WTC11 (cell line): ENCODE results near the gene LAMC3. TPM values are rescaled to one million over a fixed set of nuclear protein-coding genes. Genes with fewer than 3 reads are reported as not detected.
"Not testable (repeated sequence)": the region's sequence is repeated elsewhere in the genome, so short reads cannot be mapped to it uniquely, and the experiment has no call there.

Experiments used
- ATAC-seq: fragments of 200-7000 bp; cut with Tn5 transposase; 2 replicates; pipeline ENCODE4 v1.10.0; 2021; ENCODE audit warnings: mild to moderate bottlenecking, moderate library complexity
- CTCF ChIA-PET: fragments of 300-600 bp; sonication (Branson Sonifier 250); formaldehyde crosslinking; loops from one replicate; lab custom pipeline; 2021; ENCODE audit warnings: antibody characterized with exemption; lab: Charles Lee
- POLR2A ChIA-PET: fragments of 350-600 bp; sonication (Branson Sonifier 250); formaldehyde crosslinking; loops from one replicate; lab custom pipeline; 2021; ENCODE audit warnings: antibody characterized with exemption; lab: Charles Lee
- DNase-seq: peaks from one replicate; pipeline ENCODE4 v3.0.0; 2021; ENCODE audit warnings: low spot score
- H3K27ac Mint-ChIP-seq: 2 replicates; pipeline ENCODE4 v1.8.0; 2021; ENCODE audit warnings: mixed read lengths
- H3K27me3 Mint-ChIP-seq: 2 replicates; pipeline ENCODE4 v1.8.0; 2021; ENCODE audit warnings: low read depth, mild to moderate bottlenecking, moderate library complexity, mixed read lengths
- H3K36me3 Mint-ChIP-seq: 2 replicates; pipeline ENCODE4 v1.8.0; 2021; ENCODE audit warnings: mixed read lengths
- H3K4me1 Mint-ChIP-seq: 2 replicates; pipeline ENCODE4 v1.8.0; 2022; ENCODE audit warnings: mixed read lengths
- H3K4me3 Mint-ChIP-seq: 2 replicates; pipeline ENCODE4 v1.8.0; 2021; ENCODE audit warnings: mild to moderate bottlenecking, moderate library complexity, mixed read lengths
- H3K9me3 Mint-ChIP-seq: 2 replicates; pipeline ENCODE4 v1.8.0; 2021; ENCODE audit warnings: mixed read lengths
- ESRRA ChIP-seq: sonication (generic); formaldehyde crosslinking; IDR thresholded peaks from 2 replicates; pipeline ENCODE4 v1.8.1; 2022; ENCODE audit warnings: mild to moderate bottlenecking, missing genetic modification reagents, borderline replicate concordance
- FOXK1 ChIP-seq: sonication (generic); formaldehyde crosslinking; IDR thresholded peaks from 2 replicates; pipeline ENCODE4 v1.8.0; 2022; ENCODE audit warnings: mild to moderate bottlenecking, moderate library complexity, missing genetic modification reagents
- FOXP1 ChIP-seq: sonication (generic); formaldehyde crosslinking; IDR thresholded peaks from 2 replicates; pipeline ENCODE4 v1.8.0; 2022; ENCODE audit warnings: missing genetic modification reagents, mild to moderate bottlenecking, moderate library complexity, borderline replicate concordance
- NFE2L1 ChIP-seq: sonication (generic); formaldehyde crosslinking; IDR thresholded peaks from 2 replicates; pipeline ENCODE4 v1.8.1; 2023; ENCODE audit warnings: missing genetic modification reagents
- ZNF121 ChIP-seq: sonication (generic); formaldehyde crosslinking; IDR thresholded peaks from 2 replicates; pipeline ENCODE4 v1.8.0; 2023; ENCODE audit warnings: missing genetic modification reagents
- ZNF219 ChIP-seq: sonication (generic); formaldehyde crosslinking; IDR thresholded peaks from 2 replicates; pipeline ENCODE4 v1.8.0; 2023; ENCODE audit warnings: missing genetic modification reagents, mild to moderate bottlenecking, borderline replicate concordance
- ZNF232 ChIP-seq: sonication (generic); formaldehyde crosslinking; IDR thresholded peaks from 2 replicates; pipeline ENCODE4 v1.8.0; 2022; ENCODE audit warnings: mild to moderate bottlenecking, missing genetic modification reagents
- ZNF317 ChIP-seq: sonication (generic); formaldehyde crosslinking; IDR thresholded peaks from 2 replicates; pipeline ENCODE4 v1.8.1; 2023; ENCODE audit warnings: low read depth, mild to moderate bottlenecking, moderate library complexity, missing genetic modification reagents, borderline replicate concordance
- ZNF416 ChIP-seq: fragments of 250-450 bp; sonication (Bioruptor Pico); IDR thresholded peaks from 2 replicates; pipeline ENCODE4 v1.9.0; 2021; ENCODE audit warnings: mild to moderate bottlenecking, inconsistent platforms
- ZNF423 ChIP-seq: fragments of 250-450 bp; sonication (Bioruptor Pico); IDR thresholded peaks from 2 replicates; pipeline ENCODE4 v2.1.2; 2022; ENCODE audit warnings: mild to moderate bottlenecking, moderate library complexity
- ZNF671 ChIP-seq: fragments of 250-450 bp; sonication (Bioruptor Pico); IDR thresholded peaks from 2 replicates; pipeline ENCODE4 v1.8.0; 2021; ENCODE audit warnings: mild to moderate bottlenecking
- total RNA-seq: library from RNA; stranded (reverse); gene quantifications from 3 replicates; pipeline ENCODE4 v1.2.3, GENCODE V29; 2021
- TF ChIP-seq, protein P1 (sequence below): sonication (generic); formaldehyde crosslinking; IDR thresholded peaks from 2 replicates; pipeline ENCODE4 v1.8.1; 2023; ENCODE audit warnings: mild to moderate bottlenecking, missing genetic modification reagents
- TF ChIP-seq, protein P2 (sequence below): sonication (generic); formaldehyde crosslinking; IDR thresholded peaks from 2 replicates; pipeline ENCODE4 v1.8.0; 2022; ENCODE audit warnings: mild to moderate bottlenecking, missing genetic modification reagents
- TF ChIP-seq, protein P3 (sequence below): sonication (generic); formaldehyde crosslinking; IDR thresholded peaks from 2 replicates; pipeline ENCODE4 v1.8.1; 2022; ENCODE audit warnings: low read depth, mild to moderate bottlenecking, moderate library complexity, missing genetic modification reagents, borderline replicate concordance
- TF ChIP-seq, protein P4 (sequence below): sonication (generic); formaldehyde crosslinking; IDR thresholded peaks from 2 replicates; pipeline ENCODE4 v1.8.0; 2023; ENCODE audit warnings: missing genetic modification reagents
- TF ChIP-seq, protein P5 (sequence below): sonication (generic); formaldehyde crosslinking; IDR thresholded peaks from 2 replicates; pipeline ENCODE4 v1.8.0; 2023; ENCODE audit warnings: mild to moderate bottlenecking, missing genetic modification reagents
- TF ChIP-seq, protein P6 (sequence below): fragments of 250-450 bp; sonication (Bioruptor Pico); IDR thresholded peaks from 2 replicates; pipeline ENCODE4 v1.8.0; 2021; ENCODE audit warnings: mild to moderate bottlenecking
- TF ChIP-seq, protein P7 (sequence below): sonication (generic); formaldehyde crosslinking; IDR thresholded peaks from 2 replicates; pipeline ENCODE4 v1.8.1; 2022; ENCODE audit warnings: missing genetic modification reagents, borderline replicate concordance

Gene LAMC3
- total RNA-seq, 1 experiment from 2014 or later = 50.9 TPM

DNA sequence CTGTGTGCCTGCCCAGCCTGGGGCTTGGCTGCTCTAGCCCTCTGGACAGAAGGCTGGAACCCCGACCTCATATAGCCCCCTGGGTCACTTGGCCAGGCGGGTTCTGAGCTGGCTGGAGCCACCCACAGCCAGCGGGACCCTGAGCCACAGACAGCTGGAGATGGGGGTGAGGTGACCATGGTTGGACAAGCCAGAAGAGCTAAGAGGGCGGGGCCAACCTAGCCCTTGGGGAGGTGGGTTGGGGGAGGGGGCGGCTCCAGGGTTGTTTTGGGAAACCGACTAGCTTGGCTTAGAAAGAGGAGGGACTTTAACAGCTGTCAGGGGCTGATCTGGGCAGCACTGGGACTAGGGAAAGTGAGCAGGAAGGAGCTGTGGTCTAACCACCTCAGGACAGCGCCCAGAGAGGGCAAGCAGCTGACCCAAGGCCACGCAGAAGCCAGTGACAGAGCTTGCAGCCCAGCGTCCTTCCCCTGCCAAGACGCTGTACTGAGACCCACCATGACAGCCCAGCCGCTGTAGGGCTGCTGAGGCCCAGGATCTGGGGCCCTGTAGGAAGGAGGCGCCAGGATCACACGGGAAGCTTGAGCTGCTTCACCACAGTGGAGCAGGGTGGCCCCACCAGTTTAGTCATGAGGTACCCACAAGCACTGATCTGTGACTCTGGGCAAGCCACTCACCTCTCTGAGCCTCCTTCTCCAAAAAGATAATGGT, 89.6 kb downstream of the LAMC3 start (continued):
- TF ChIP-seq, protein P1, sequence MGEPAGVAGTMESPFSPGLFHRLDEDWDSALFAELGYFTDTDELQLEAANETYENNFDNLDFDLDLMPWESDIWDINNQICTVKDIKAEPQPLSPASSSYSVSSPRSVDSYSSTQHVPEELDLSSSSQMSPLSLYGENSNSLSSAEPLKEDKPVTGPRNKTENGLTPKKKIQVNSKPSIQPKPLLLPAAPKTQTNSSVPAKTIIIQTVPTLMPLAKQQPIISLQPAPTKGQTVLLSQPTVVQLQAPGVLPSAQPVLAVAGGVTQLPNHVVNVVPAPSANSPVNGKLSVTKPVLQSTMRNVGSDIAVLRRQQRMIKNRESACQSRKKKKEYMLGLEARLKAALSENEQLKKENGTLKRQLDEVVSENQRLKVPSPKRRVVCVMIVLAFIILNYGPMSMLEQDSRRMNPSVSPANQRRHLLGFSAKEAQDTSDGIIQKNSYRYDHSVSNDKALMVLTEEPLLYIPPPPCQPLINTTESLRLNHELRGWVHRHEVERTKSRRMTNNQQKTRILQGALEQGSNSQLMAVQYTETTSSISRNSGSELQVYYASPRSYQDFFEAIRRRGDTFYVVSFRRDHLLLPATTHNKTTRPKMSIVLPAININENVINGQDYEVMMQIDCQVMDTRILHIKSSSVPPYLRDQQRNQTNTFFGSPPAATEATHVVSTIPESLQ = no peak
- TF ChIP-seq ESRRA = no peak
- no peak for TF ChIP-seq ZNF219
- TF ChIP-seq ZNF317 = no peak

DNA sequence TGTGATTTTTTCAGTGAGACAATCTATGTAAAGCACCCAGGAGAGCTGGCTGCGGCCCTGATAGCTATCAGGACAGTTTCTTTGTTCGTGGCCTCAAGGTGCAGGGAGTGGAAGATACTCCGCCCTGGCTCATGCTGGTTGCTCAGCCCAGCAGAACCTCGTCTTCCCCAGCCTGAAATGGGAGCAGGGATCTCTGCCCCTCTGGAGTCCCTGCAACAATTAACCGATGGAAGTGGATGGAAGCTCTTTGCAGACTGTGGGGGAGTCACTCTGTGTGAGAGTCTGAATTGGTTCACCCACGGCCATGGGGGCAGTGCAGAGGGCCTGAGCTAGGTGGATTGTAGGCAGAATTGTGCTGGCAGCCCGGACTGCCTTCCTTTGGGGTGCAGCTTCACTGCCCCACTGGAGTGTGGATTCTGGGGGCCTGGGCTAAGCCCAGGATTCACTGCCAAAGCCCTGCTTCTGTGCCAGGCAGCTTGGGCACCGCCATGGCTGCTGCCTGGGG, 90.2 kb downstream of the LAMC3 start:
- H3K4me3 Mint-ChIP-seq = peak overlapping the region; percentile 30; the same call in 1 of the 2 replicates
- H3K36me3 Mint-ChIP-seq = peaks cover 2% of the 10 kb centered on the region; the same call in 1 of the 2 replicates
- ChIA-PET CTCF (interaction anchor here (0.7 to 4.1 kb wide), 6 partner anchors 11 to 101 kb away, joined by 3 to 18 read pairs (median 5); partner anchors contain the start of gene NUP214), POLR2A (interaction anchor here (0.6 to 1.6 kb wide), 5 partner anchors 11 to 274 kb away, joined by 3 to 7 read pairs (median 3); partner anchors contain the start of gene NUP214)
- H3K27ac Mint-ChIP-seq = peak overlapping the region; percentile 96
- no peaks in the 10 kb centered on the region for H3K9me3 Mint-ChIP-seq
- ATAC-seq (no peak), DNase-seq (no peak)
- peaks cover 6% of the 10 kb centered on the region for H3K27me3 Mint-ChIP-seq
- TF ChIP-seq ESRRA (no peak), ZNF423 (no peak), FOXK1 (no peak), ZNF671 (CRISPR knock-in tag) (no peak), ZNF232 (no peak), NFE2L1 (CRISPR knock-in tag) (no peak)
- TF ChIP-seq, protein P2, sequence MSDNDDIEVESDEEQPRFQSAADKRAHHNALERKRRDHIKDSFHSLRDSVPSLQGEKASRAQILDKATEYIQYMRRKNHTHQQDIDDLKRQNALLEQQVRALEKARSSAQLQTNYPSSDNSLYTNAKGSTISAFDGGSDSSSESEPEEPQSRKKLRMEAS (CRISPR knock-in tag) = no peak
- TF ChIP-seq, protein P3, sequence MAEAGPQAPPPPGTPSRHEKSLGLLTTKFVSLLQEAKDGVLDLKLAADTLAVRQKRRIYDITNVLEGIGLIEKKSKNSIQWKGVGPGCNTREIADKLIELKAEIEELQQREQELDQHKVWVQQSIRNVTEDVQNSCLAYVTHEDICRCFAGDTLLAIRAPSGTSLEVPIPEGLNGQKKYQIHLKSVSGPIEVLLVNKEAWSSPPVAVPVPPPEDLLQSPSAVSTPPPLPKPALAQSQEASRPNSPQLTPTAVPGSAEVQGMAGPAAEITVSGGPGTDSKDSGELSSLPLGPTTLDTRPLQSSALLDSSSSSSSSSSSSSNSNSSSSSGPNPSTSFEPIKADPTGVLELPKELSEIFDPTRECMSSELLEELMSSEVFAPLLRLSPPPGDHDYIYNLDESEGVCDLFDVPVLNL (CRISPR knock-in tag) = no peak
- TF ChIP-seq, protein P4, sequence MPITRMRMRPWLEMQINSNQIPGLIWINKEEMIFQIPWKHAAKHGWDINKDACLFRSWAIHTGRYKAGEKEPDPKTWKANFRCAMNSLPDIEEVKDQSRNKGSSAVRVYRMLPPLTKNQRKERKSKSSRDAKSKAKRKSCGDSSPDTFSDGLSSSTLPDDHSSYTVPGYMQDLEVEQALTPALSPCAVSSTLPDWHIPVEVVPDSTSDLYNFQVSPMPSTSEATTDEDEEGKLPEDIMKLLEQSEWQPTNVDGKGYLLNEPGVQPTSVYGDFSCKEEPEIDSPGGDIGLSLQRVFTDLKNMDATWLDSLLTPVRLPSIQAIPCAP (CRISPR knock-in tag) = no peak
- peaks cover 66% of the 10 kb centered on the region for H3K4me1 Mint-ChIP-seq

DNA sequence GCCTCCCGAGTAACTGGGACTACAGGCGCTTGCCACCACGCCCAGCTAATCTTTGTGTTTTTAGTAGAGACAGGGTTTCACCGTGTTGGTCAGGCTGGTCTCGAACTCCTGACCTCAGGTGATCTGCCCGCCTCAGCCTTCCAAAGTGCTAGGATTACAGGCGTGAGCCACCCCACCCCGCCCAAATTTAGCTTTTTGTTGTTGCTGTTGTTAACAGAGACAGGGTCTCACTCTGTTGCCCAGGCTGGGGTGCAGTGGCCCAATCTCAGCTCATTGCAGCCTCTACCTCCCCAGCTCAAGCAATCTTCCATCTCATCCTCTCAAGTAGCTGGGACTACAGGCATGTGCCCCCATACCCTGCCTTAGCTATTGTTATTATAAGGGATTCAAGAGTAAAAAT, 90.9 kb downstream of the LAMC3 start:
- not testable (repeated sequence) for H3K27me3 Mint-ChIP-seq, H3K4me3 Mint-ChIP-seq, ATAC-seq, DNase-seq, H3K9me3 Mint-ChIP-seq, H3K36me3 Mint-ChIP-seq
- CTCF ChIA-PET = interaction anchor here (0.6 to 4.1 kb wide), 6 partner anchors 10 to 708 kb away, joined by 3 to 18 read pairs (median 6); no protein-coding TSS in a partner anchor
- peak; percentile 96 for TF ChIP-seq ZNF121 (CRISPR knock-in tag)
- POLR2A ChIA-PET = interaction anchor here (0.7 kb wide), 1 partner anchor 13 kb away, joined by 8 read pairs; no protein-coding TSS in a partner anchor
- Mint-ChIP-seq H3K27ac (peak overlapping the region; percentile 86), H3K4me1 (peaks cover 70% of the 10 kb centered on the region)

DNA sequence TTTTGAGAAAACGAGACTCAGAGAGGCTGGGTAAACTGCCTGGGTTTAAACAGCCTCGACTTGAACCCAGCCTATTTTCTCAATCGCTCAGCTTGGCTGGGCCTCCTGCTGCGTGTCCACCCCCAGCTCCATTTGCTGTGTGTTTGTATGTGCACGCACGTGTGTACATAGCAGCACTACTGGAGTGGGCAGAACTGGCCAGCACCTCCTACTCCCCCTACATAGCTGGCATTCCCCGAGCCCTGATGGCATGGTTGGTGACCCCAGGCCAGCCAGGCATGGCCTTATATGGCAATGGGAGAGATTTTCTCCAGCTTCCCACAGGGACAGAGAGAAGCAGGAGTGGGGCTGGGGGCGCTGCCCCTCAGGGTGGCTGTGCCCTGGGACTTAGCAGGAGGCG, 91.5 kb downstream of the LAMC3 start:
- Mint-ChIP-seq H3K9me3 (no peaks in the 10 kb centered on the region), H3K36me3 (peaks cover 2% of the 10 kb centered on the region; the same call in 1 of the 2 replicates), H3K4me1 (peaks cover 72% of the 10 kb centered on the region), H3K4me3 (no peak overlapping the region), H3K27ac (peak overlapping the region; percentile 86), H3K27me3 (peaks cover 5% of the 10 kb centered on the region)
- no peak for ATAC-seq
- ChIA-PET POLR2A (interaction anchor here (0.7 kb wide), 1 partner anchor 13 kb away, joined by 8 read pairs; no protein-coding TSS in a partner anchor), CTCF (interaction anchor here (0.6 to 2.4 kb wide), 4 partner anchors 9 to 707 kb away, joined by 3 to 9 read pairs (median 4); no protein-coding TSS in a partner anchor)
- DNase-seq = no peak
- TF ChIP-seq FOXP1 (CRISPR knock-in tag) (no peak), ZNF416 (CRISPR knock-in tag) (no peak), ZNF219 (no peak)
- TF ChIP-seq, protein P5, sequence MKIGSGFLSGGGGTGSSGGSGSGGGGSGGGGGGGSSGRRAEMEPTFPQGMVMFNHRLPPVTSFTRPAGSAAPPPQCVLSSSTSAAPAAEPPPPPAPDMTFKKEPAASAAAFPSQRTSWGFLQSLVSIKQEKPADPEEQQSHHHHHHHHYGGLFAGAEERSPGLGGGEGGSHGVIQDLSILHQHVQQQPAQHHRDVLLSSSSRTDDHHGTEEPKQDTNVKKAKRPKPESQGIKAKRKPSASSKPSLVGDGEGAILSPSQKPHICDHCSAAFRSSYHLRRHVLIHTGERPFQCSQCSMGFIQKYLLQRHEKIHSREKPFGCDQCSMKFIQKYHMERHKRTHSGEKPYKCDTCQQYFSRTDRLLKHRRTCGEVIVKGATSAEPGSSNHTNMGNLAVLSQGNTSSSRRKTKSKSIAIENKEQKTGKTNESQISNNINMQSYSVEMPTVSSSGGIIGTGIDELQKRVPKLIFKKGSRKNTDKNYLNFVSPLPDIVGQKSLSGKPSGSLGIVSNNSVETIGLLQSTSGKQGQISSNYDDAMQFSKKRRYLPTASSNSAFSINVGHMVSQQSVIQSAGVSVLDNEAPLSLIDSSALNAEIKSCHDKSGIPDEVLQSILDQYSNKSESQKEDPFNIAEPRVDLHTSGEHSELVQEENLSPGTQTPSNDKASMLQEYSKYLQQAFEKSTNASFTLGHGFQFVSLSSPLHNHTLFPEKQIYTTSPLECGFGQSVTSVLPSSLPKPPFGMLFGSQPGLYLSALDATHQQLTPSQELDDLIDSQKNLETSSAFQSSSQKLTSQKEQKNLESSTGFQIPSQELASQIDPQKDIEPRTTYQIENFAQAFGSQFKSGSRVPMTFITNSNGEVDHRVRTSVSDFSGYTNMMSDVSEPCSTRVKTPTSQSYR = no peak
- TF ChIP-seq, protein P6, sequence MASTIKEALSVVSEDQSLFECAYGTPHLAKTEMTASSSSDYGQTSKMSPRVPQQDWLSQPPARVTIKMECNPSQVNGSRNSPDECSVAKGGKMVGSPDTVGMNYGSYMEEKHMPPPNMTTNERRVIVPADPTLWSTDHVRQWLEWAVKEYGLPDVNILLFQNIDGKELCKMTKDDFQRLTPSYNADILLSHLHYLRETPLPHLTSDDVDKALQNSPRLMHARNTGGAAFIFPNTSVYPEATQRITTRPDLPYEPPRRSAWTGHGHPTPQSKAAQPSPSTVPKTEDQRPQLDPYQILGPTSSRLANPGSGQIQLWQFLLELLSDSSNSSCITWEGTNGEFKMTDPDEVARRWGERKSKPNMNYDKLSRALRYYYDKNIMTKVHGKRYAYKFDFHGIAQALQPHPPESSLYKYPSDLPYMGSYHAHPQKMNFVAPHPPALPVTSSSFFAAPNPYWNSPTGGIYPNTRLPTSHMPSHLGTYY (CRISPR knock-in tag) = no peak
- TF ChIP-seq, protein P7, sequence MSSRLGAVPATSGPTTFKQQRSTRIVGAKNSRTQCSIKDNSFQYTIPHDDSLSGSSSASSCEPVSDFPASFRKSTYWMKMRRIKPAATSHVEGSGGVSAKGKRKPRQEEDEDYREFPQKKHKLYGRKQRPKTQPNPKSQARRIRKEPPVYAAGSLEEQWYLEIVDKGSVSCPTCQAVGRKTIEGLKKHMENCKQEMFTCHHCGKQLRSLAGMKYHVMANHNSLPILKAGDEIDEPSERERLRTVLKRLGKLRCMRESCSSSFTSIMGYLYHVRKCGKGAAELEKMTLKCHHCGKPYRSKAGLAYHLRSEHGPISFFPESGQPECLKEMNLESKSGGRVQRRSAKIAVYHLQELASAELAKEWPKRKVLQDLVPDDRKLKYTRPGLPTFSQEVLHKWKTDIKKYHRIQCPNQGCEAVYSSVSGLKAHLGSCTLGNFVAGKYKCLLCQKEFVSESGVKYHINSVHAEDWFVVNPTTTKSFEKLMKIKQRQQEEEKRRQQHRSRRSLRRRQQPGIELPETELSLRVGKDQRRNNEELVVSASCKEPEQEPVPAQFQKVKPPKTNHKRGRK (CRISPR knock-in tag) = no peak
